Suprapubic skin (tissue), 4 donors: ENCODE results near the gene ZNF562.

Source experiments
- CTCF ChIP-seq, 2 donors: fragments of 200-600 bp in 1 of 2; fragments of 450-650 bp in 1 of 2; sonication (generic) in 1 of 2; IDR thresholded peaks; one replicate each; pipeline ENCODE4 v1.5.1; 2016 to 2019; ENCODE audit warnings: antibody characterized with exemption in 2 of 2, mild to moderate bottlenecking in 1 of 2, moderate library complexity in 1 of 2
- EP300 ChIP-seq: sonication (generic); formaldehyde crosslinking; IDR thresholded peaks from one replicate; pipeline ENCODE4 v1.6.1; 2017; ENCODE audit warnings: antibody characterized with exemption
- POLR2A ChIP-seq, 2 donors: fragments of 450-650 bp; IDR thresholded peaks; one replicate each; pipeline ENCODE4 v1.6.1; 2017; ENCODE audit warnings: antibody characterized with exemption in 2 of 2, mild to moderate bottlenecking in 2 of 2, moderate library complexity in 2 of 2
- POLR2AphosphoS5 ChIP-seq, 3 donors: sonication (generic); formaldehyde crosslinking; IDR thresholded peaks; one replicate each; pipeline ENCODE4 v1.6.1; 2017; ENCODE audit warnings: antibody characterized with exemption in 3 of 3

DNA sequence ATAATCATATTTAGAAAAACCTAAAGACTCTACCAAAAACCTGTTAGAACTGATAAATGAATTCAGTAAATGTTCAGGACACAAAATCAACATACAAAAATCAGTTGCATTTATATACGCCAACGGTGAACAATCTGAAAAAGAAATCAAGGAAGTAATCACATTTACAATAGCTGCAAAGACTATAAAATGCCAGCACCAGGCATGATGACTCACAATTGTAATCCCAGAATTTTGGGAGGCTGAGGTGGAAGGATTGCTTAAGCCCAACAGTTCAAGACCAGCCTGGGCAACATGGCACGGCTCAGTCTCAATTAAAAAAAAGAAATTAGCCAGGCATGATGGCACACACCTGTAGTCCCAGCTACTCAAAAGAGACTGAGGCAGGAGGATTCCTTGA, 7.0 kb downstream of the ZNF562 start:
- TF ChIP-seq CTCF (IDR thresholded peaks at IDR 0.05) (no peak), POLR2A (IDR thresholded peaks at IDR 0.05) (no peak), POLR2AphosphoS5 (IDR thresholded peaks at IDR 0.05) (no peak), EP300 (no peak)
